ENCODE data around the gene UBE2N.

GRCh38 chr12:93460003-93460402 lies 18.3 kb upstream of the UBE2N start:
- TF ChIP-seq POLR2AphosphoS5 (IDR thresholded peaks at IDR 0.05; ENCODE audit: borderline replicate concordance, low read depth, low read length) (no peak), EZH2 (IDR thresholded peaks at IDR 0.05) (no peak)

Data from SK-N-MC (cell line).